Measurements from ENCODE around the gene KCNJ5.

KCNJ5 gene

DNA sequence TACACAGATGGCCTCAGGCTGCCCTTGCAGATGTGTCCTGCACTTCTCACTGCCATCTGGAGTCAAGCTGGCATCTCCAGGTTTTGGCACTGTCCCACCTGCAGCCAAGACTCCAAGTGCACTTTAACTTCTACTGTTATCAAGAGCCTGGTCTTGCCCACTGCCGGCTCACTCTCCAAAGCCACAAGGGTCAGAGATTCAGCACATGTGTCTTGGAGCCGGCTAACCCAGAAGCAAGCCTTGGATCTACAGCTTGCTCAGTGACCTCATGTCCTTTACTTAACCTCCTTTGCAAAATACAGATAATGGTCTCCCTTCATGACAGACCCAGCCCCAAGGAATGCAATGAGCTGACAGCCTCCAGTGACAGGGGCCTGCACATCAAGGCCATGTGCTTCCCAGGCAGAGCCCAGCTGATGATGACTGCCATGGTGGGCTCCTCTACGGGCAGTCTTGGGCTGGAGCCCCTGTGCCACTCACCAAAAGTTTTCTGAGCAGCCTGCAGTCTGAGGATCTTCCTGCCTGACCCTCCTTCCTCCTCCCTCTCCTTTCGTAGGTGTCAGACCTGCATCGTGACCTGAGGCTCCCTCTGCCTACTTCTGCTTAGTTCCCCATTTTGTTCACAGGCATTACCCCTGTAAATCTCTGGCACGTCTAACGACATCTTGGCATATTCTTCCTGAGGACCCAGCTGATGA, 42.5 kb downstream of the KCNJ5 start:
- no peak overlapping the region for H3K27ac ChIP-seq
- TF ChIP-seq ZFX (IDR thresholded peaks at IDR 0.05) = no peak
- TF ChIP-seq, protein P1, sequence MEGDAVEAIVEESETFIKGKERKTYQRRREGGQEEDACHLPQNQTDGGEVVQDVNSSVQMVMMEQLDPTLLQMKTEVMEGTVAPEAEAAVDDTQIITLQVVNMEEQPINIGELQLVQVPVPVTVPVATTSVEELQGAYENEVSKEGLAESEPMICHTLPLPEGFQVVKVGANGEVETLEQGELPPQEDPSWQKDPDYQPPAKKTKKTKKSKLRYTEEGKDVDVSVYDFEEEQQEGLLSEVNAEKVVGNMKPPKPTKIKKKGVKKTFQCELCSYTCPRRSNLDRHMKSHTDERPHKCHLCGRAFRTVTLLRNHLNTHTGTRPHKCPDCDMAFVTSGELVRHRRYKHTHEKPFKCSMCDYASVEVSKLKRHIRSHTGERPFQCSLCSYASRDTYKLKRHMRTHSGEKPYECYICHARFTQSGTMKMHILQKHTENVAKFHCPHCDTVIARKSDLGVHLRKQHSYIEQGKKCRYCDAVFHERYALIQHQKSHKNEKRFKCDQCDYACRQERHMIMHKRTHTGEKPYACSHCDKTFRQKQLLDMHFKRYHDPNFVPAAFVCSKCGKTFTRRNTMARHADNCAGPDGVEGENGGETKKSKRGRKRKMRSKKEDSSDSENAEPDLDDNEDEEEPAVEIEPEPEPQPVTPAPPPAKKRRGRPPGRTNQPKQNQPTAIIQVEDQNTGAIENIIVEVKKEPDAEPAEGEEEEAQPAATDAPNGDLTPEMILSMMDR (conservative IDR thresholded peaks at IDR 0.05) = no peak

- no peak overlapping the region for H3K27ac ChIP-seq
- TF ChIP-seq, protein P1 (conservative IDR thresholded peaks at IDR 0.05) = no peak
- no peak for TF ChIP-seq ZFX (IDR thresholded peaks at IDR 0.05)
Observed at GRCh38 chr11:128934351-128934750, 43.2 kb downstream of the KCNJ5 start.

- TF ChIP-seq, protein P1 (conservative IDR thresholded peaks at IDR 0.05) = no peak
- TF ChIP-seq ZFX (IDR thresholded peaks at IDR 0.05) = no peak
Observed at GRCh38 chr11:128934926-128935325, 43.8 kb downstream of the KCNJ5 start.

DNA sequence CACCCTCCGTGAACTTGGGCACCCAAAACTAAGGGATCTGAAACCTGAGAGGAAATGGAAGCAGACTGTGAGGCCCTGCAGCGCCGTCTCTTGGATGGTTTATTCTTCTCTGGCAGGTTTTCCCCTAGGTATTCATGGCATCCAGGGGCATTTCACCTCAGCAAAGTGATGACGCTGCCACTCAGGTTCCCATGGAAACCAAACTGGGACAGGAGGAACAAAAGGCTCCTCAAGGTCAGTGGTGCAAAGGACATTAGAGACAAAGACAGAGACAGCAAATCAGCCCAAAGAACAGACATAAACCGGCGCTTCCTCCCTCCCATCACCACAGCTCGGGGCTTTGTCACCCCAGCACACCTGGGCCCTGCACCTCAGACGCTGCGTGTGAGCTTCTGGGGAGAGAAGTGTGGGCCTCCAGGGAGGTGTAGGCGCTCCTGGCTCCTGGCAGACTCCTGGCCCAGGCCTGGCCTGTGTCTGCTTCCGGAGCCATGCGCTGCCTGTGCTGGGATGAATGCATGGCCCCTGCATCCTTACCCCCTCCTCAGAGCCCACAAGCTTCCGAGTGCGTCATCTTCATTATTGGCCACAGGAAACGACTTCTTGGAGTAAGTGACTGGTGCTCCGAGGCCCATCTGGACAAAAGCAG, 45.6 kb downstream of the KCNJ5 start:
- TF ChIP-seq, protein P1 (conservative IDR thresholded peaks at IDR 0.05) = no peak
- no peak for TF ChIP-seq ZFX (IDR thresholded peaks at IDR 0.05)

More at GRCh38 chr11:128934926-128935325, 43.8 kb downstream of the KCNJ5 start:
- H3K27ac ChIP-seq = no peak overlapping the region

GRCh38 chr11:128937480-128937879, 46.3 kb downstream of the KCNJ5 start:
- no peak overlapping the region for H3K27ac ChIP-seq
- TF ChIP-seq ZFX (IDR thresholded peaks at IDR 0.05) = no peak
- TF ChIP-seq, protein P1 (conservative IDR thresholded peaks at IDR 0.05) = no peak

More for the DNA sequence above, 45.6 kb downstream of the KCNJ5 start:
- no peak overlapping the region for H3K27ac ChIP-seq

DNA sequence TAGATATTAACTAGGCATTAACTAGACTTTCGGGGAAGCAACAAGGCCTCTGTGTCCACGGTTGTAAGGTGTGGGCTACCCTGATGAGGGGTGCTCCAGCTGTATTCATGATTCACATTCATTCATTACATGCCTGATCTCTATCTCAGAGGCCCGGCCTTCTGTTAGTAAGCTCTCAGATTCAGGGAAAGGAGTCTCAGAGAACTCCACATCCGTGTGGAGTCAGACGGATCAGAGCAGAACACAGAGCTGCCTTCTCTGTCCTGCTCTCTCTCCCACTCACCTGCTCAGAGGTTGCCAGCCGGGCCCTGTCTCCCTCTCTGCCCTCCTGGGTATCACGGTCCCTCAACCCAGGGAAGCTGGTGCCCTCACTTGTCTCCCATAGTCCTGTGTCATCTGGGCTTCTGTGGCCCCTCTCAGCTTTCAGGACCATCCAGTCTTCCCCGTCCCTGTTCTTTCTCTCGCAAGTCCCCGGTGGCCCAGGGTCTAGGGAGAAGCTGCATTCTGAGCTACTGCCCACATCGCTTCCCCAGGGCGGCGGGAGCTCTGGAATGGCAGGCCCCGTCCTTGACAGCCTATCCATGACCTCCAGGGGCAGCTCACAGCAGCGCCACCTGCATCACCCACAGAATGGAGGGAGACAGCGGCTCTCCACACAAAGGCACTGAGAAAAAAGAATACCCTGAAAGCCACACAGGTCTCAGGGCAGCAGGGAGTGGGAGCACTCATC, 47.2 kb downstream of the KCNJ5 start:
- no peak overlapping the region for H3K27ac ChIP-seq
- TF ChIP-seq ZFX (IDR thresholded peaks at IDR 0.05) = no peak
- TF ChIP-seq, protein P1 (conservative IDR thresholded peaks at IDR 0.05) = no peak

GRCh38 chr11:128939591-128939990, 48.4 kb downstream of the KCNJ5 start:
- no peak overlapping the region for H3K27ac ChIP-seq
- TF ChIP-seq, protein P1 (conservative IDR thresholded peaks at IDR 0.05) = no peak
- no peak for TF ChIP-seq ZFX (IDR thresholded peaks at IDR 0.05)

Measured in C4-2B (cell line).